HepG2 (cell line): ENCODE results near the gene DPEP3. TPM values are rescaled to one million over a fixed set of nuclear protein-coding genes. Genes with fewer than 3 reads are reported as not detected.
A peak's percentile ranks its signal among the peaks of the same experiment; 100 is the strongest.

ENCODE experiments used
- ADNP ChIP-seq: sonication (generic); formaldehyde crosslinking; IDR thresholded peaks from 2 replicates; pipeline ENCODE4 v1.4.0; 2020; ENCODE audit warnings: missing genetic modification reagents
- ARHGAP35 ChIP-seq: sonication (generic); formaldehyde crosslinking; IDR thresholded peaks from 2 replicates; pipeline ENCODE4 v1.9.0; 2022; ENCODE audit warnings: mild to moderate bottlenecking, inconsistent platforms, moderate library complexity, missing genetic modification reagents, borderline replicate concordance
- CHD2 ChIP-seq: IDR thresholded peaks from 2 replicates; pipeline ENCODE4 v1.6.1; 2011; ENCODE audit warnings: low read depth, low read length, improper control_type of control experiment
- FLYWCH1 ChIP-seq: sonication (generic); formaldehyde crosslinking; IDR thresholded peaks from 2 replicates; pipeline ENCODE4 v1.8.1; 2023; ENCODE audit warnings: mild to moderate bottlenecking, missing genetic modification reagents
- FOSL2 ChIP-seq: sonication (generic); formaldehyde crosslinking; IDR thresholded peaks from 2 replicates; pipeline ENCODE4 v1.4.0; 2020; ENCODE audit warnings: missing genetic modification reagents
- HCFC1 ChIP-seq: fragments of 150-350 bp; IDR thresholded peaks from 2 replicates; pipeline ENCODE4 v1.6.1; 2014; ENCODE audit warnings: low read depth, low read length
- MLLT10 ChIP-seq: sonication (generic); formaldehyde crosslinking; IDR thresholded peaks from 2 replicates; pipeline ENCODE4 v1.4.0; 2020; ENCODE audit warnings: missing genetic modification reagents
- NCOR1 ChIP-seq: fragments of 200-600 bp; sonication (generic); IDR thresholded peaks from 2 replicates; pipeline ENCODE4 v1.7.0; 2017; ENCODE audit warnings: antibody characterized with exemption, low read length, borderline replicate concordance
- NFYC ChIP-seq: IDR thresholded peaks from 2 replicates; pipeline ENCODE4 v1.6.1; 2016; ENCODE audit warnings: missing genetic modification reagents, missing compliant biosample characterization
- PAF1 ChIP-seq: IDR thresholded peaks from 2 replicates; pipeline ENCODE4 v1.6.1; 2016; ENCODE audit warnings: missing genetic modification reagents, missing compliant biosample characterization
- SETDB1 ChIP-seq: sonication (generic); formaldehyde crosslinking; IDR thresholded peaks from 2 replicates; pipeline ENCODE4 v1.5.1; 2020; ENCODE audit warnings: missing genetic modification reagents, mild to moderate bottlenecking, borderline replicate concordance
- SPEN ChIP-seq: sonication (generic); formaldehyde crosslinking; IDR thresholded peaks from 2 replicates; pipeline ENCODE4 v1.5.1; 2020; ENCODE audit warnings: low read depth, mild to moderate bottlenecking, missing genetic modification reagents
- TBP ChIP-seq: sonication (generic); formaldehyde crosslinking; IDR thresholded peaks from 2 replicates; pipeline ENCODE4 v1.5.0; 2020; ENCODE audit warnings: missing genetic modification reagents
- TBX2 ChIP-seq: sonication (generic); formaldehyde crosslinking; IDR thresholded peaks from 2 replicates; pipeline ENCODE4 v1.5.0; 2020; ENCODE audit warnings: missing genetic modification reagents, mild to moderate bottlenecking, borderline replicate concordance
- ZNF224 ChIP-seq: sonication (generic); formaldehyde crosslinking; IDR thresholded peaks from 2 replicates; pipeline ENCODE4 v1.5.0; 2020; ENCODE audit warnings: mild to moderate bottlenecking, missing genetic modification reagents
- ZNF24 ChIP-seq: fragments of 450-650 bp; IDR thresholded peaks from 2 replicates; pipeline ENCODE4 v1.6.1; 2017; ENCODE audit warnings: antibody characterized with exemption, mild to moderate bottlenecking
- ZNF282 ChIP-seq: fragments of 450-650 bp; IDR thresholded peaks from 2 replicates; pipeline ENCODE4 v1.6.1; 2018; ENCODE audit not compliant: partially characterized antibody
- ZNF552 ChIP-seq: sonication (generic); formaldehyde crosslinking; IDR thresholded peaks from 2 replicates; pipeline ENCODE4 v1.9.0; 2022; ENCODE audit warnings: missing genetic modification reagents, mild to moderate bottlenecking, borderline replicate concordance
- ZSCAN31 ChIP-seq: sonication (generic); formaldehyde crosslinking; IDR thresholded peaks from 2 replicates; pipeline ENCODE4 v1.5.0; 2020; ENCODE audit warnings: low read depth, mild to moderate bottlenecking, missing genetic modification reagents
- polyA plus RNA-seq, 8 experiments: library from polyadenylated mRNA; depleted of rRNA in 3 of 8; stranded (reverse) in 7 of 8; unstranded in 1 of 8; fragments of >200 nt; fragmentation: Illumina TruSeq in 4 of 8; extraction: Trizol in 4 of 8; gene quantifications; 2 replicates each; pipeline versions ENCODE4 v1.2.1 to v1.2.3, GENCODE V29; 2011 to 2016; ENCODE audit warnings: low read depth in 4 of 8, missing spikeins in 1 of 8, mixed read lengths in 1 of 8; ENCODE audit not compliant: insufficient read depth in 1 of 8
- total RNA-seq, 5 experiments: library from RNA; depleted of rRNA; stranded (reverse); fragments of >200 nt; fragmentation: Illumina TruSeq; extraction: Trizol; gene quantifications; 2 replicates each; pipeline ENCODE4 v1.2.3, GENCODE V29; 2016; ENCODE audit warnings: low read depth in 1 of 5
- TF ChIP-seq, protein P1 (sequence below): sonication (generic); formaldehyde crosslinking; conservative IDR thresholded peaks from 2 replicates; pipeline ENCODE4 v1.4.0; 2020; ENCODE audit warnings: missing genetic modification reagents
- TF ChIP-seq, protein P2 (sequence below): sonication (generic); formaldehyde crosslinking; IDR thresholded peaks from 2 replicates; pipeline ENCODE4 v1.9.0; 2021; ENCODE audit warnings: missing genetic modification reagents, borderline replicate concordance
- TF ChIP-seq, protein P3 (sequence below): sonication (generic); formaldehyde crosslinking; IDR thresholded peaks from 2 replicates; pipeline ENCODE4 v1.5.1; 2020; ENCODE audit warnings: mild to moderate bottlenecking, moderate library complexity, missing genetic modification reagents
- TF ChIP-seq, protein P4 (sequence below): sonication (generic); formaldehyde crosslinking; conservative IDR thresholded peaks from 2 replicates; pipeline ENCODE4 v1.8.0; 2022; ENCODE audit warnings: low read depth, missing genetic modification reagents

The DPEP3 gene
- total and polyA plus RNA-seq, 2 of the 13 experiments (the other 11 are each of a cell fraction or from before 2014, with no cell fraction given) = not detected

DNA sequence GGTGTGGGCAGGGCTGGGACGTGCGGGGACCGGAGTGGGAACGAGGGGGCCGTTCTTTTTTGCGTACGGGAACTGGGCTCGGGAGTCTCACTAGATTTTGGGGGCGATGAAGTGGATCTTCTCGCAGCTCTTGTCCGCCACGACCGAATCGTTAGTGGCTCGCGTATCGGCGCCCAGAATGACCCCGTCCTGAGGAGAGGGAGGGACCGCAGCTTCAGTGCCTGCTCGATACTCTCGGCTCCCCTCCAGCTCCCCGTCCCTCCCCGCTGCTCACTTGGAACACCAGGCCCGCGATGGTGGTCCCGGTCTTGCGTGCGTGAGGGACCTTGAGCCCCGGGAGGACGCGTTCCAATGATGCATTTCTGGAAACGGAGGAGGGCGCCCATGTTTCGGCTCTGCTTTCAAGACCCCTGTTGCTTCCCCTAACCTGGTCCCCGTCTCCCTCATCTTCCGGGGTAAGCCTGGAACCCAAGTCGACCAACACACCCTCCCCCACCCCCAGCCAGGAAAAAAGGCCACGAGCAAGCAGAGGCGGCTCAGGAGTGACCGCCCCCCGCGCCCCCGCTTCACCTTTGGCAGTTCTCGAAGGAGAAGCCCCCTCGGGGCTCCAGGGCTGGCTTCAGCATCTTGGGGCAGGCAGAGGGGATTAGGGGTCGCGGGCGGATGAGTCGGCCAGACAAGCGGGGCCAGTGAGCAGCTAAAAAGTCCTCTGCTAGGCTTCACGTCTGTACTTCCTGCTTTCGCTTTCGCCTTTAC, 44.0 kb downstream of the DPEP3 start, which contains the start of gene PSMB10 (continued):
- TF ChIP-seq, protein P1, sequence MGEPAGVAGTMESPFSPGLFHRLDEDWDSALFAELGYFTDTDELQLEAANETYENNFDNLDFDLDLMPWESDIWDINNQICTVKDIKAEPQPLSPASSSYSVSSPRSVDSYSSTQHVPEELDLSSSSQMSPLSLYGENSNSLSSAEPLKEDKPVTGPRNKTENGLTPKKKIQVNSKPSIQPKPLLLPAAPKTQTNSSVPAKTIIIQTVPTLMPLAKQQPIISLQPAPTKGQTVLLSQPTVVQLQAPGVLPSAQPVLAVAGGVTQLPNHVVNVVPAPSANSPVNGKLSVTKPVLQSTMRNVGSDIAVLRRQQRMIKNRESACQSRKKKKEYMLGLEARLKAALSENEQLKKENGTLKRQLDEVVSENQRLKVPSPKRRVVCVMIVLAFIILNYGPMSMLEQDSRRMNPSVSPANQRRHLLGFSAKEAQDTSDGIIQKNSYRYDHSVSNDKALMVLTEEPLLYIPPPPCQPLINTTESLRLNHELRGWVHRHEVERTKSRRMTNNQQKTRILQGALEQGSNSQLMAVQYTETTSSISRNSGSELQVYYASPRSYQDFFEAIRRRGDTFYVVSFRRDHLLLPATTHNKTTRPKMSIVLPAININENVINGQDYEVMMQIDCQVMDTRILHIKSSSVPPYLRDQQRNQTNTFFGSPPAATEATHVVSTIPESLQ (CRISPR knock-in tag) = peak; percentile 18; the same call in 1 of the 2 replicates
- TF ChIP-seq PAF1 (CRISPR knock-in tag) (no peak), TBP (CRISPR knock-in tag) (no peak), SPEN (CRISPR knock-in tag) (no peak), ZNF552 (CRISPR knock-in tag) (no peak; the same call in 1 of the 2 replicates), NCOR1 (no peak), FOSL2 (CRISPR knock-in tag) (no peak; the same call in 1 of the 2 replicates), NFYC (no peak), FLYWCH1 (CRISPR knock-in tag) (no peak), ZSCAN31 (no peak; the same call in 1 of the 2 replicates), ARHGAP35 (CRISPR knock-in tag) (no peak), SETDB1 (CRISPR knock-in tag) (no peak), TBX2 (peak; percentile 53; the same call in 1 of the 2 replicates), MLLT10 (CRISPR knock-in tag) (no peak), ZNF224 (0 out of 2 replicates have a peak, but pooled peaks have one; percentile 33), ZNF24 (no peak), ZNF282 (no peak), CHD2 (no peak), HCFC1 (no peak), ADNP (CRISPR knock-in tag) (no peak)
- TF ChIP-seq, protein P2, sequence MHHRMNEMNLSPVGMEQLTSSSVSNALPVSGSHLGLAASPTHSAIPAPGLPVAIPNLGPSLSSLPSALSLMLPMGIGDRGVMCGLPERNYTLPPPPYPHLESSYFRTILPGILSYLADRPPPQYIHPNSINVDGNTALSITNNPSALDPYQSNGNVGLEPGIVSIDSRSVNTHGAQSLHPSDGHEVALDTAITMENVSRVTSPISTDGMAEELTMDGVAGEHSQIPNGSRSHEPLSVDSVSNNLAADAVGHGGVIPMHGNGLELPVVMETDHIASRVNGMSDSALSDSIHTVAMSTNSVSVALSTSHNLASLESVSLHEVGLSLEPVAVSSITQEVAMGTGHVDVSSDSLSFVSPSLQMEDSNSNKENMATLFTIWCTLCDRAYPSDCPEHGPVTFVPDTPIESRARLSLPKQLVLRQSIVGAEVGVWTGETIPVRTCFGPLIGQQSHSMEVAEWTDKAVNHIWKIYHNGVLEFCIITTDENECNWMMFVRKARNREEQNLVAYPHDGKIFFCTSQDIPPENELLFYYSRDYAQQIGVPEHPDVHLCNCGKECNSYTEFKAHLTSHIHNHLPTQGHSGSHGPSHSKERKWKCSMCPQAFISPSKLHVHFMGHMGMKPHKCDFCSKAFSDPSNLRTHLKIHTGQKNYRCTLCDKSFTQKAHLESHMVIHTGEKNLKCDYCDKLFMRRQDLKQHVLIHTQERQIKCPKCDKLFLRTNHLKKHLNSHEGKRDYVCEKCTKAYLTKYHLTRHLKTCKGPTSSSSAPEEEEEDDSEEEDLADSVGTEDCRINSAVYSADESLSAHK (CRISPR knock-in tag) = no peak
- TF ChIP-seq, protein P3, sequence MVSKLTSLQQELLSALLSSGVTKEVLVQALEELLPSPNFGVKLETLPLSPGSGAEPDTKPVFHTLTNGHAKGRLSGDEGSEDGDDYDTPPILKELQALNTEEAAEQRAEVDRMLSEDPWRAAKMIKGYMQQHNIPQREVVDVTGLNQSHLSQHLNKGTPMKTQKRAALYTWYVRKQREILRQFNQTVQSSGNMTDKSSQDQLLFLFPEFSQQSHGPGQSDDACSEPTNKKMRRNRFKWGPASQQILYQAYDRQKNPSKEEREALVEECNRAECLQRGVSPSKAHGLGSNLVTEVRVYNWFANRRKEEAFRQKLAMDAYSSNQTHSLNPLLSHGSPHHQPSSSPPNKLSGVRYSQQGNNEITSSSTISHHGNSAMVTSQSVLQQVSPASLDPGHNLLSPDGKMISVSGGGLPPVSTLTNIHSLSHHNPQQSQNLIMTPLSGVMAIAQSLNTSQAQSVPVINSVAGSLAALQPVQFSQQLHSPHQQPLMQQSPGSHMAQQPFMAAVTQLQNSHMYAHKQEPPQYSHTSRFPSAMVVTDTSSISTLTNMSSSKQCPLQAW = no peak
- TF ChIP-seq, protein P4, sequence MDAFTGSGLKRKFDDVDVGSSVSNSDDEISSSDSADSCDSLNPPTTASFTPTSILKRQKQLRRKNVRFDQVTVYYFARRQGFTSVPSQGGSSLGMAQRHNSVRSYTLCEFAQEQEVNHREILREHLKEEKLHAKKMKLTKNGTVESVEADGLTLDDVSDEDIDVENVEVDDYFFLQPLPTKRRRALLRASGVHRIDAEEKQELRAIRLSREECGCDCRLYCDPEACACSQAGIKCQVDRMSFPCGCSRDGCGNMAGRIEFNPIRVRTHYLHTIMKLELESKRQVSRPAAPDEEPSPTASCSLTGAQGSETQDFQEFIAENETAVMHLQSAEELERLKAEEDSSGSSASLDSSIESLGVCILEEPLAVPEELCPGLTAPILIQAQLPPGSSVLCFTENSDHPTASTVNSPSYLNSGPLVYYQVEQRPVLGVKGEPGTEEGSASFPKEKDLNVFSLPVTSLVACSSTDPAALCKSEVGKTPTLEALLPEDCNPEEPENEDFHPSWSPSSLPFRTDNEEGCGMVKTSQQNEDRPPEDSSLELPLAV (CRISPR knock-in tag) = no peak; the same call in 1 of the 2 replicates
